NCI-H128 (cell line): Measurements from ENCODE around the gene LYPLAL1.

Source experiments
- DNase-seq: peaks from one replicate; lab custom pipeline; 2025; ENCODE audit not compliant: unreplicated experiment; lab: John Stamatoyannopoulos, UW

LYPLAL1 gene

GRCh38 chr1:219173758-219174459 lies at the start of gene LYPLAL1:
LYPLAL1 (plus strand) TSS chr1:219173878; CDS start chr1:219173891, 13 bp downstream.
- peak; percentile 80 for DNase-seq

- no peak for DNase-seq
Observed at GRCh38 chr1:219124163-219124562, 49.5 kb upstream of the LYPLAL1 start.

GRCh38 chr1:219125342-219125741 lies 48.3 kb upstream of the LYPLAL1 start:
- no peak for DNase-seq

- no peak for DNase-seq
Observed at GRCh38 chr1:219126377-219126776, 47.3 kb upstream of the LYPLAL1 start.

GRCh38 chr1:219128957-219129356 lies 44.7 kb upstream of the LYPLAL1 start:
- no peak for DNase-seq

- DNase-seq: no peak
Observed at GRCh38 chr1:219130366-219130935, 43.2 kb upstream of the LYPLAL1 start.

GRCh38 chr1:219132939-219133338 lies 40.7 kb upstream of the LYPLAL1 start:
- no peak for DNase-seq

- DNase-seq: no peak
Observed at GRCh38 chr1:219138747-219139146, 34.9 kb upstream of the LYPLAL1 start.

- DNase-seq: no peak
Observed at GRCh38 chr1:219140303-219140877, 33.3 kb upstream of the LYPLAL1 start.

- DNase-seq: no peak
Observed at GRCh38 chr1:219143735-219144134, 29.9 kb upstream of the LYPLAL1 start.

- no peak for DNase-seq
Observed at GRCh38 chr1:219144658-219145315, 28.9 kb upstream of the LYPLAL1 start.

GRCh38 chr1:219147571-219148019 lies 26.1 kb upstream of the LYPLAL1 start:
- no peak for DNase-seq

GRCh38 chr1:219149009-219149577 lies 24.6 kb upstream of the LYPLAL1 start:
- no peak for DNase-seq

- DNase-seq: no peak
Observed at GRCh38 chr1:219149953-219150352, 23.7 kb upstream of the LYPLAL1 start.

GRCh38 chr1:219150913-219151312 lies 22.8 kb upstream of the LYPLAL1 start:
- no peak for DNase-seq

- DNase-seq: no peak
Observed at GRCh38 chr1:219151467-219151866, 22.2 kb upstream of the LYPLAL1 start.

GRCh38 chr1:219152751-219153150 lies 20.9 kb upstream of the LYPLAL1 start:
- no peak for DNase-seq

- no peak for DNase-seq
Observed at GRCh38 chr1:219153723-219154122, 20.0 kb upstream of the LYPLAL1 start.

- DNase-seq: no peak
Observed at GRCh38 chr1:219155135-219155534, 18.5 kb upstream of the LYPLAL1 start.

- DNase-seq: no peak
Observed at GRCh38 chr1:219159946-219160645, 13.6 kb upstream of the LYPLAL1 start.

GRCh38 chr1:219160967-219161366 lies 12.7 kb upstream of the LYPLAL1 start:
- no peak for DNase-seq
